ENCODE results near the gene TMUB1.

TMUB1 gene

GRCh38 chr7:151066273-151066974, 16.9 kb downstream of the TMUB1 start:
- no peak for DNase-seq

- no peak for DNase-seq
These were observed 17.8 kb downstream of the TMUB1 start for GRCh38 chr7:151065516-151065915.

- DNase-seq: no peak
These were observed 18.3 kb downstream of the TMUB1 start for GRCh38 chr7:151064993-151065392.

GRCh38 chr7:151064454-151064853, 18.8 kb downstream of the TMUB1 start:
- no peak for DNase-seq

GRCh38 chr7:151063212-151063561, 20.1 kb downstream of the TMUB1 start:
- DNase-seq: no peak

- DNase-seq: no peak
These were observed 20.7 kb downstream of the TMUB1 start for GRCh38 chr7:151062399-151063211.

GRCh38 chr7:151062111-151062398, 21.2 kb downstream of the TMUB1 start:
- DNase-seq: no peak

GRCh38 chr7:151061213-151062110, 21.8 kb downstream of the TMUB1 start:
- DNase-seq: no peak

- DNase-seq: no peak
These were observed 22.7 kb downstream of the TMUB1 start for GRCh38 chr7:151060416-151061212.

GRCh38 chr7:151060113-151060415, 23.2 kb downstream of the TMUB1 start:
- no peak for DNase-seq

GRCh38 chr7:151059367-151060112, 23.8 kb downstream of the TMUB1 start, which contains the start of gene SLC4A2:
SLC4A2 (plus strand) TSS chr7:151059589; CDS start chr7:151061988, 2,399 bp downstream.
- peak; percentile 58 for DNase-seq

- no peak for DNase-seq
These were observed 24.4 kb downstream of the TMUB1 start for GRCh38 chr7:151058781-151059366.

- peak; percentile 98 for DNase-seq
These were observed 25.1 kb downstream of the TMUB1 start for GRCh38 chr7:151057989-151058780.

GRCh38 chr7:151057506-151057988, 25.7 kb downstream of the TMUB1 start, which contains the start of gene CDK5:
CDK5 (minus strand) TSS chr7:151057897; CDS start chr7:151057848, 49 bp downstream.
- no peak for DNase-seq

GRCh38 chr7:151056666-151057505, 26.4 kb downstream of the TMUB1 start:
- DNase-seq: no peak

- DNase-seq: no peak
These were observed 27.0 kb downstream of the TMUB1 start for GRCh38 chr7:151056283-151056665.

- no peak for DNase-seq
These were observed 29.5 kb downstream of the TMUB1 start for GRCh38 chr7:151053751-151054150.

- no peak for DNase-seq
These were observed 30.2 kb downstream of the TMUB1 start for GRCh38 chr7:151053096-151053495.

- DNase-seq: no peak
These were observed 32.2 kb downstream of the TMUB1 start for GRCh38 chr7:151051108-151051507.

Data from NCI-H2171 (cell line).